Muscle layer of colon (tissue), 2 donors: Measurements from ENCODE around the gene SRSF12.

Experiments
- H3K27ac ChIP-seq: one replicate; pipeline ENCODE4 v1.7.0; 2013; ENCODE audit warnings: low read depth, mild to moderate bottlenecking, low read length, moderate library complexity
- H3K27me3 ChIP-seq, 2 donors: one replicate each; pipeline ENCODE4 v1.7.0; 2013; ENCODE audit warnings: low read length in 2 of 2, mild to moderate bottlenecking in 2 of 2; ENCODE audit not compliant: insufficient read depth in 2 of 2, control insufficient read depth in 1 of 2
- H3K36me3 ChIP-seq: one replicate; pipeline ENCODE4 v1.7.0; 2013; ENCODE audit warnings: mild to moderate bottlenecking, low read length; ENCODE audit not compliant: insufficient read depth
- H3K4me1 ChIP-seq: one replicate; pipeline ENCODE4 v1.7.0; 2013; ENCODE audit warnings: mild to moderate bottlenecking, low read length; ENCODE audit not compliant: insufficient read depth
- H3K4me3 ChIP-seq, 2 donors: one replicate each; pipeline ENCODE4 v1.7.0; 2013; ENCODE audit warnings: low read length in 2 of 2, low read depth in 1 of 2, mild to moderate bottlenecking in 1 of 2, moderate library complexity in 1 of 2
- H3K9ac ChIP-seq: one replicate; pipeline ENCODE4 v1.7.0; 2013; ENCODE audit warnings: low read length
- H3K9me3 ChIP-seq: one replicate; pipeline ENCODE4 v1.7.0; 2013; ENCODE audit warnings: mild to moderate bottlenecking, low read length
- donor health status: abdominal sarcoma.
- donor health status: Adenocarcinoma of cecum.

The SRSF12 gene

DNA sequence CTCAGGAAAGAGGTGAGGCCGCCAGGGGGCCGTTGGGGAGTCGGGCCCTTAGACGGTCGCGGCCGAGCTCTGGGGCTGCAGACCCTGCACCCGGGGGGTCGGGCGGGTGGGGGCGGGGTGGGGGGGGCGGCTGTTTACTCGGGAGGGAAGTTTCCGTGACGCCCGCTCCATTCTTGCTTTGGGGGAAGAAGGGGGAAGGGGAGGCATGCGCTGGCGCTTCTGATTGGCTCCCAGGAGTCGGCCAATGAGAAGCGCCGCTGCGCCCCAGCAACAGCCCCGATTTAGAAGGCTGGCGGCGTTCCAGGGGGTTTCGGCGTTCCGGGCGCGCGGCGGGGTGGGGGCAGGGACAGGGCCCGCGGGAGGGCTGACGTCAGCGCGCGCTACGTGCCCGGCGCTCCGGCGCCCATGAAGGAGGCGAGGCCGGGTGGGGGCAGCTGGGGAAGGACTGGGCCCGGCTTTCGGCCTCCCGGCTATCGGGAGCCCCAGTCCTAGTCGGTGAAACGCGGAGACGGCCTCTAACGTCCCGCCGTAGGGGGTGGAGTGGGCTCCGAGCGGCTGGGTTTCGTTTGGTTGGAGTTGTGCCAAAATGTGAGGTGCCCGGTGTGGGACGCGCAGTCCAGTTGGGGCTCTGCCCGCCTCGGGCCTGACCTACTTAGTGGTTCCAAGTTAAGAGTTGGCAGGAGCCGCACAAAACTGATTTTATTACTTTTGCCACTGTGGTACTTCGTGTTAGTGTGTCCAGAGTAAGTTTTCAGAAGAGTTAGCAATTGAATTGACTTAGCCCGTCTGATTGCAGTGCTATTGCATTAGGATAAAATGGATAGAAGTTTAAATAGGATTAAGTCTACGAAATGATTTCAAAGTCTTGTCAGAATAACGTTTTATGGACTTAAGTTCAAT is 36.2 kb downstream of the SRSF12 start:
- no peaks in the 10 kb centered on the region for H3K9me3 ChIP-seq
- peaks cover 32% of the 10 kb centered on the region for H3K4me1 ChIP-seq
- no peaks in the 10 kb centered on the region for H3K27me3 ChIP-seq
- H3K36me3 ChIP-seq, result peaks cover 22% of the 10 kb centered on the region
- H3K4me3 ChIP-seq, result peak overlapping the region; percentile 93 to 94
- H3K27ac ChIP-seq, result peak overlapping the region; percentile 97
- H3K9ac ChIP-seq, result peak overlapping the region; percentile 91

DNA sequence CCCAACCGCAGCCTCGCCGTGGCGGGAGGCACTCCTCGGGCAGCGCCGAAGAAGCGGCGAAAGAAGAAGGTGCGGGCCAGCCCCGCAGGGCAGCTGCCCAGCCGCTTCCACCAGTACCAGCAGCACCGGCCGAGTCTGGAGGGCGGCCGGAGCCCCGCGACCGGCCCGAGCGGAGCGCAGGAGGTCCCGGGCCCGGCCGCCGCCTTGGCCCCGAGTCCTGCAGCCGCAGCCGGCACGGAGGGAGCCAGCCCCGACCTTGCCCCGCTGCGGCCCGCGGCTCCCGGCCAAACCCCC is 36.8 kb downstream of the SRSF12 start:
- peaks cover 26% of the 10 kb centered on the region for H3K4me1 ChIP-seq
- H3K9me3 ChIP-seq, result no peaks in the 10 kb centered on the region
- peak overlapping the region; percentile 99 for H3K9ac ChIP-seq
- peaks cover 22% of the 10 kb centered on the region for H3K36me3 ChIP-seq
- H3K4me3 ChIP-seq, result peak overlapping the region; percentile 93 to 94
- H3K27me3 ChIP-seq, result no peaks in the 10 kb centered on the region
- H3K27ac ChIP-seq, result peak overlapping the region; percentile 97

DNA sequence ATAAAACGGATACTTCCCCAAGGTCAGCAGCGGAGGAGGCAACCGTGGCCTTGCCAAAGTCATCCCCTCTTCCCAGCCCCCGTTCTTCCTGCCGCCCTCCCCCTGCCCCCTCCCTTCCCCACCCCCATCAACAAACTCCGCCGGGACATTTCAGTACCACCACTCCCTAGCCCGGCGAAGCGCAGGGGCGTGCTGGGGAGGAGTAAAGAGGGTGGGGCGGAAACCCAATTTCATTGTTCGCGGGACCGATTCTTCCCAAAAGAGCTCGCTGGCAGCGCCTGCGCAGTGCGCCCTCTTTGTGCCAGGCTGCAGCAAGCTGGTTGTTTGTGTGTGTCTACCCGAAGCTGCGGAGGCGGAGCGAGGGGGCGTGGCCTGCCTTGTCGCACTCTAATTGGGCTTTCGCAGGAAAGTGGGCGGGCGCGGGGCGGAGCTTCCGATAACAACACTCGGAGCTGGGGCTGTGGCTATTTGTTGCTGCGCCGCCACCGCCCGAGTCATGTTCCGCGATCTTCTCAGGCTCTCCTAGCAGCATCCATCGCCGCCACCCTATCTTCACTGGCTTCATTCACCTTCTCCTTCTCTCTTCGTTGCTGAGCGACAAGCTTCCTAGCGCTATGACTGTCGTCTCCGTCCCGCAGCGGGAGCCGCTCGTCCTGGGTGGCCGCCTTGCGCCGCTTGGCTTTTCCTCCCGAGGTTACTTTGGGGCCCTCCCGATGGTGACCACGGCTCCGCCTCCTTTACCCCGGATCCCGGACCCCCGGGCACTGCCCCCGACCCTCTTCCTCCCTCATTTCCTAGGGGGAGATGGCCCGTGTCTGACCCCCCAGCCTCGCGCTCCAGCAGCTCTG is 37.4 kb downstream of the SRSF12 start, which contains the start of gene PNRC1:
Gene PNRC1, plus strand, starts transcription at position 471 of the 848 bp plus-strand sequence. Its CDS starts 144 bp downstream, at position 615.
- H3K27ac ChIP-seq, result peak within 1 kb of the TSS; percentile 97
- H3K4me1 ChIP-seq, result peaks cover 22% of the 10 kb centered on the region
- H3K9me3 ChIP-seq, result no peaks in the 10 kb centered on the region

DNA sequence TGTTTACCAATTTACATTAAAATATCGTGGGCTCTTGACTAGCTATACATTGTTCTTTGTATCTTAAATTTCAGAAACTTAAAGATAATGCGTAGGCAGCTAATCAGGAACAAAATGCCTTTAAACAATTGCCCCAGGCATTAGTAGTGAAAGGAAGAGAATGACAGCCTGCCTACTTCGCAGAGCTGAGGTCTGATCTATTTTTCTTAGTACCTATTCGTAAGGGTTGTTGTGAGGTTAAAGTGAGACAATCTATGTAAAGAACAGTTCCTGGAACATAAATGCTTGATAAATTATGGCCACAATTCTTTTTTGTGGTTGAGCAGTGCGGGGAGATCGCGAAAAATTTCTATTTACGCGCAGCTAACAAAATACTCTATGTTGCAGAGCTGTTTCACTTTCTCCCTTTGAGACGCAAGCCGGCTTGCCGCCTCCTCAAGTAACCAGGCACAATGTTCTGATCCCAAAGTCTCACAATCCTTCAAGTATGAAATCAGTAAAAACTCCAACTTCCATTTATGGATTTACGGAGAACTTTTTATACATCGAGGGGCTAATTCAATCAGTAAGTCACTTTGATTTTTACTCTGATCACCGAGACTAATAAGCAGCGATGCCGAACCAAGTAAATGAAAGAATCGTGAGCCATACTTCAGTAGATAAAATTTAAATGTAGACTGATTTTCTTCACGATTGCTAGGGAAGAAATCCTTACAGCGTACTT is 38.2 kb downstream of the SRSF12 start:
- Histone ChIP-seq H3K9ac (peak overlapping the region; percentile 99), H3K36me3 (peaks cover 9% of the 10 kb centered on the region), H3K27ac (peak overlapping the region; percentile 97), H3K4me1 (peaks cover 14% of the 10 kb centered on the region), H3K27me3 (no peaks in the 10 kb centered on the region), H3K9me3 (no peaks in the 10 kb centered on the region), H3K4me3 (peak overlapping the region; percentile 74 to 93)

More for the DNA sequence above, 37.4 kb downstream of the SRSF12 start, which contains the start of gene PNRC1:
- Histone ChIP-seq H3K27me3 (no peaks in the 10 kb centered on the region), H3K4me3 (peak within 1 kb of the TSS; percentile 93 to 94), H3K9ac (peak within 1 kb of the TSS; percentile 99), H3K36me3 (peaks cover 18% of the 10 kb centered on the region)

DNA sequence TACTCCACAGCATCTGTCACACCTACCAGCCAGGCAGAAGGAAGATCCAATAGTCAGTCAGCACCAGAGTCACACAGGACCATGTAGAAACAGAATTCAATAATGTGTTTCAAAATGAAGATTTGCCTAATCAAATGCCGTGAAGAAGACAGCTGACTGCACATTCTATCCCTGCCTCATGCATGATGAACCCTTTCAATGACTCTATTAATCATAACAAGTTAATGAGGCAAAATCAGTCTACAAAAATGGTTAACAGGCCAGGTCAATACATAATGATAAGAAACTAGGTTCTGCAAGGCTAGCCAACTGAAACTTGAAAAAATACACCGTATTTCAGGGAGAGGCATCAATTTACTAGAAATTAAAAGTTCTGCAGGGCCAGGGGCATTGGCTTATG is 44.0 kb downstream of the SRSF12 start:
- Histone ChIP-seq H3K27ac (no peak overlapping the region), H3K9ac (no peak overlapping the region), H3K27me3 (no peaks in the 10 kb centered on the region), H3K4me1 (peaks cover 11% of the 10 kb centered on the region), H3K36me3 (no peaks in the 10 kb centered on the region), H3K9me3 (no peaks in the 10 kb centered on the region), H3K4me3 (no peak overlapping the region)

DNA sequence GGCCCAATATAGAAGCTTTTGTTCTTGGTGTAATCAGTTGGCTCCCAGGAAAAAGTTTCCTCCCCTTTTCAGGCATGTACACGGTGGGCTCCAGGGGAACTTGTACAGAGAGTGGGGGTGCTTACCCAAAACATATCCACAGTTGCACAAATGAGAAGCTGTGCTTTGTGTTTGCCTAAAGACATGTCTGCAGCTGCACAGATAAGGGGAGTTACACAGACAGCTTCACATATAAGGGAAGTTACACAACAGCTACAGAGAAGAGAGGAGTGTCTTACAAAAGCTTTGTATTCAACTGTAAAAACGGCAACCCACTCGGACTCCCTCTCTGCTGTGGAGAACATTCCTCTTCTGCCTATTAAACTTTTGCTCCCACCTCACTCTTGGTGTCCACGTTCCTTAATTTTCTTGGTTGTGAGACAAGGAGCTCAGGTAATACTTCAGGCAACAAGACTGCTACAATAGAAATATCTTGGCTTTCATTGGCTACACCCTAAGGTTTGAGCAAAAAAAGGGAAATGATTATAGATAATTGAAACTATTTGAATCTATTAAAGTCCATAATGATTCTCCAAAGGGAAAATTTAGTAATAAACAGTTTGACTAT is 44.8 kb downstream of the SRSF12 start:
- Histone ChIP-seq H3K9ac (no peak overlapping the region), H3K27ac (peak overlapping the region; percentile 81)

DNA sequence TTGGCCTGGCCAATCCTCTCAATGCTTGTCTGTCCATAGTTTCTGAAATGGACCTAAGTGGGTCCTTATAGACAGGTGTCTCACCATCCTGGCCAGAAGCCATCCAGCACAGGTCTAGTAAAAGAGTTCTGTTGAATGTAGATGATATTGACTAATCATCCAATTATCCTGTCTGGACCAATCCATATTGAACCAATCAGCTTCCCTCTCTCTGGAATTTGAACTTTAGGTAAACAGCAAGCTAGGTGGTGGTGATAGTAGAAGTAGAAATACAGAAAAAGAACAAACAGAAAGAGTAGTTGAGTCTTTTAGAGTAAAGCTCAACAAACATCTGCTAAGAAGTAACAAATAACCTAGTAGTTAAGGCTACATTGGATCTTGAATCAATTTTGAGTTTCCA is 46.8 kb downstream of the SRSF12 start:
- Histone ChIP-seq H3K4me3 (no peak overlapping the region), H3K9ac (no peak overlapping the region), H3K4me1 (peaks cover 11% of the 10 kb centered on the region), H3K36me3 (no peaks in the 10 kb centered on the region), H3K9me3 (no peaks in the 10 kb centered on the region), H3K27me3 (no peaks in the 10 kb centered on the region), H3K27ac (no peak overlapping the region)

More for the DNA sequence above, 44.8 kb downstream of the SRSF12 start:
- Histone ChIP-seq H3K36me3 (no peaks in the 10 kb centered on the region), H3K27me3 (no peaks in the 10 kb centered on the region), H3K4me3 (no peak overlapping the region), H3K9me3 (no peaks in the 10 kb centered on the region), H3K4me1 (peaks cover 11% of the 10 kb centered on the region)

DNA sequence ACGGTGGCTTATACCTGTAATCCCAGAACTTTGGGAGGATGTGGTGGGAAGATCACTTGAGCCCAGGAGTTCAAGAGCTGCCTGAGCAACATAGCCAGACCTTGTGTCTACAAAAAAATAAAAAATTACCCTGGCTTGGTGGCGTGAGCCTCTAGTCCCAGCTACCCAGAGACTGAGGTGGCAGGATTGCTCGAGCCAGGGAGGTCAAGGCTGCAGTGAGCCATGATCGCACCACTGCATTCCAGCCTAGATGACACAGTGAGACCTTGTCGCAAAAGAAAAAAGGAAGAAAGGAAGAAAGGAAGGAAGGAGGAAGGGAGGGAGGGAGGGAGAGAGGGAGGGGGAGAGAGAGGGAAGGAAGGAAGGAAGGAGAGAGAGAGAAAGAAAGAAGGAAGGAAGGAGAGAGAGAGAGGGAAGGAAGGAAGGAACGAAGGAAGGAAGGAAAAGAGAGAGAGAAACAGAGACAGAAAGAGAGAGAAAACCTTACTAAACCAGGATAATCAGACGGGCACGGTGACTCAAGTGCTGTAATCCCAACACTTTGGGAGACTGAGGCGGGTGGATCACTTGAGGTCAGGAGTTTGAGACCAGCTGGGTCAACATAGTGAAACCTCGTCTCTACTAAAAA is 48.2 kb downstream of the SRSF12 start:
- Histone ChIP-seq H3K9ac (no peak overlapping the region), H3K9me3 (no peaks in the 10 kb centered on the region), H3K27ac (no peak overlapping the region), H3K4me1 (peaks cover 11% of the 10 kb centered on the region), H3K36me3 (no peaks in the 10 kb centered on the region), H3K27me3 (no peaks in the 10 kb centered on the region), H3K4me3 (no peak overlapping the region)

DNA sequence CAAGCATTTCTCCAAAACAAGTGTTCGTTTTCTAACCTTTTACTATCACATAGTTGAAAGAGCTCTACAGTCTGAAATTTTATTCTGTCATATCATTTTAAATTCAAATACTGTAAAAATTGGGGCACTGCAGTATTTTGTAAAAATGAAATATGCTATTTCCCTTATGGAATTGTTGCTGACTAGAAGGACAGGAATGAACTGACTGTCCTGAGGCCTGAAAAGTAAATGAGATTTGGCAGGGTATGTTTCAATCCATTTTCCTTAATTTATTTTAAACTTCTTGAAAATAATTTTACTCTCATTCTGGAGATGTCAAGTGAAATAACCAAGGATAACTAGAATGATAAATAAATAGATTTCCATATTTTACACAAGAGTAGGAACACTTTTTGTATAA is 49.2 kb downstream of the SRSF12 start:
- Histone ChIP-seq H3K27ac (no peak overlapping the region), H3K36me3 (no peaks in the 10 kb centered on the region), H3K9me3 (no peaks in the 10 kb centered on the region), H3K27me3 (no peaks in the 10 kb centered on the region), H3K4me3 (no peak overlapping the region), H3K9ac (no peak overlapping the region), H3K4me1 (peaks cover 11% of the 10 kb centered on the region)

DNA sequence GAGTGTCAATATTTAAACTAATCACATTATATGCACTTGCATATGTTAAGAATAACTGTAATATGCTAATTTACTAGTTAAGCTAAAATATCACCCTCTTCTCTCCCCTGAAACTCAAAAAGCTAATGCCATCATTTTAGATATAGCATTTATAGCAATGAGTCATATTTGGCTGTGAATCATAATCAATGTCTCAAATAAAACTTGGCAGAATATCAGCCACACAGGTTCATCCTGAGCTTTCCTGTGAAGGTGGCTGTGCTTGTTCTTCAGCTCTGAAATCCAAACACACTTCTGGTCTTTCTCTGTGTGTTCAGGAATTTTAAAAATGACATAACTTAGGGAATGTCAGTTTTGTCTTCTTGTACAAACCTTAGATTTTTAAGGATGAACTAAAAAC is 50.1 kb downstream of the SRSF12 start:
- Histone ChIP-seq H3K4me1 (peaks cover 7% of the 10 kb centered on the region), H3K27ac (no peak overlapping the region), H3K27me3 (no peaks in the 10 kb centered on the region), H3K4me3 (no peak overlapping the region), H3K36me3 (no peaks in the 10 kb centered on the region), H3K9me3 (no peaks in the 10 kb centered on the region), H3K9ac (no peak overlapping the region)
